Stimulated activated naive CD8-positive, alpha-beta T cell treated with anti-CD3 and anti-CD28 coated beads, Interleukin-15, Interleukin-2, amounts not matched to agents 100 U/mL and 50 U/mL, for 24 hours (primary cell): ENCODE results near the gene CACNA1H.
"Not testable (repeated sequence)": the region's sequence is repeated elsewhere in the genome, so short reads cannot be mapped to it uniquely, and the experiment has no call there.

Experiments used
- ATAC-seq: fragments of 150-1000 bp; cut with Tn5 transposase; one replicate; pipeline ENCODE4 v1.10.0; 2021
- DNase-seq: peaks from one replicate; pipeline ENCODE4 v3.0.0; 2021

CACNA1H gene

GRCh38 chr16:1193825-1194581 is 41.1 kb downstream of the CACNA1H start:
- no peak for ATAC-seq

GRCh38 chr16:1194665-1195392 is 41.9 kb downstream of the CACNA1H start:
- ATAC-seq: no peak
- DNase-seq: peak; percentile 51

More at GRCh38 chr16:1193825-1194581, 41.1 kb downstream of the CACNA1H start:
- no peak for DNase-seq

GRCh38 chr16:1195393-1195666 is 42.4 kb downstream of the CACNA1H start:
- DNase-seq: no peak
- no peak for ATAC-seq

GRCh38 chr16:1196494-1196893 is 43.6 kb downstream of the CACNA1H start:
- ATAC-seq (no peak), DNase-seq (no peak)

GRCh38 chr16:1197237-1197866 is 44.4 kb downstream of the CACNA1H start:
- no peak for ATAC-seq
- DNase-seq: no peak

GRCh38 chr16:1198194-1198593 is 45.3 kb downstream of the CACNA1H start:
- DNase-seq: no peak
- ATAC-seq: no peak

- not testable (repeated sequence) for DNase-seq, ATAC-seq
Observed at GRCh38 chr16:1198671-1199346, 45.9 kb downstream of the CACNA1H start.

- no peak for ATAC-seq
- DNase-seq: no peak
Observed at GRCh38 chr16:1199347-1200013, 46.6 kb downstream of the CACNA1H start.

GRCh38 chr16:1200014-1200627 is 47.2 kb downstream of the CACNA1H start:
- ATAC-seq: no peak
- no peak for DNase-seq

GRCh38 chr16:1201444-1201843 is 48.5 kb downstream of the CACNA1H start:
- ATAC-seq: no peak
- no peak for DNase-seq

GRCh38 chr16:1202274-1202673 is 49.4 kb downstream of the CACNA1H start:
- no peak for ATAC-seq
- no peak for DNase-seq

- no peak for ATAC-seq
- no peak for DNase-seq
Observed at GRCh38 chr16:1204933-1205332, 52.0 kb downstream of the CACNA1H start.

GRCh38 chr16:1206326-1206725 is 53.4 kb downstream of the CACNA1H start:
- DNase-seq (no peak), ATAC-seq (no peak)

- DNase-seq: no peak
- no peak for ATAC-seq
Observed at GRCh38 chr16:1206786-1207185, 53.9 kb downstream of the CACNA1H start.

- DNase-seq (no peak), ATAC-seq (no peak)
Observed at GRCh38 chr16:1208239-1208830, 55.4 kb downstream of the CACNA1H start.

GRCh38 chr16:1209081-1209480 is 56.2 kb downstream of the CACNA1H start:
- ATAC-seq (no peak), DNase-seq (no peak)

- ATAC-seq: no peak
- DNase-seq: no peak
Observed at GRCh38 chr16:1210461-1210860, 57.6 kb downstream of the CACNA1H start.

- no peak for DNase-seq
- no peak for ATAC-seq
Observed at GRCh38 chr16:1211451-1212268, 58.8 kb downstream of the CACNA1H start.

GRCh38 chr16:1212616-1213194 is 59.8 kb downstream of the CACNA1H start:
- DNase-seq (no peak), ATAC-seq (no peak)

GRCh38 chr16:1213231-1213630 is 60.3 kb downstream of the CACNA1H start:
- no peak for ATAC-seq
- no peak for DNase-seq
